ENCODE results near the gene NAA60.

The NAA60 gene

GRCh38 chr16:3443108-3444031, at the start of gene NAA60, which contains the start of gene ZNF597:
NAA60 (plus strand) TSS chr16:3443680; CDS start chr16:3476228, 32,548 bp downstream.
ZNF597 (minus strand) TSS chr16:3443504; CDS start chr16:3443153, 351 bp downstream.
- peak; percentile 82 for DNase-seq

- DNase-seq, result no peak
Measured at GRCh38 chr16:3400446-3400778, 43.1 kb upstream of the NAA60 start.

GRCh38 chr16:3400779-3401688, 42.4 kb upstream of the NAA60 start, which contains the start of the genes ZNF174 and ZSCAN32:
ZNF174 (plus strand) TSS chr16:3401215; CDS start chr16:3402005, 790 bp downstream.
ZSCAN32 (minus strand) TSS chr16:3401004; CDS start chr16:3397557, 3,447 bp downstream.
- DNase-seq, result peak; percentile 96

GRCh38 chr16:3401719-3402397, 41.6 kb upstream of the NAA60 start:
- peak; percentile 45 for DNase-seq

GRCh38 chr16:3408561-3409197, 34.8 kb upstream of the NAA60 start:
- no peak for DNase-seq

GRCh38 chr16:3413730-3414379, 29.6 kb upstream of the NAA60 start:
- no peak for DNase-seq

GRCh38 chr16:3431779-3432219, 11.7 kb upstream of the NAA60 start:
- no peak for DNase-seq

GRCh38 chr16:3434373-3434772, 9.1 kb upstream of the NAA60 start:
- DNase-seq, result no peak

- DNase-seq, result no peak
Measured at GRCh38 chr16:3439637-3440036, 3.8 kb upstream of the NAA60 start.

GRCh38 chr16:3444032-3444388, 530 bp downstream of the NAA60 start:
- DNase-seq, result no peak

- no peak for DNase-seq
Measured at GRCh38 chr16:3454093-3454492, 10.6 kb downstream of the NAA60 start.

GRCh38 chr16:3454631-3455147, 11.2 kb downstream of the NAA60 start:
- DNase-seq, result no peak

- DNase-seq, result peak; percentile 80
Measured at GRCh38 chr16:3457434-3458252, 14.2 kb downstream of the NAA60 start.

- DNase-seq, result no peak
Measured at GRCh38 chr16:3458278-3458851, 14.9 kb downstream of the NAA60 start.

GRCh38 chr16:3458852-3459361, 15.4 kb downstream of the NAA60 start:
- DNase-seq, result peak; percentile 10

- DNase-seq, result no peak
Measured at GRCh38 chr16:3459401-3460090, 16.1 kb downstream of the NAA60 start.

GRCh38 chr16:3460121-3460520, 16.6 kb downstream of the NAA60 start:
- no peak for DNase-seq

- no peak for DNase-seq
Measured at GRCh38 chr16:3460585-3460984, 17.1 kb downstream of the NAA60 start.

- DNase-seq, result no peak
Measured at GRCh38 chr16:3461151-3461550, 17.7 kb downstream of the NAA60 start.

Data from DMS79 treated with DMSO at 0.1 percent for 48 hours (cell line).